Suprapubic skin (tissue), 3 donors: ENCODE measurements around the gene POLR1E.

Experiments used
- CTCF ChIP-seq, 2 donors: fragments of 200-600 bp in 1 of 2; fragments of 450-650 bp in 1 of 2; sonication (generic) in 1 of 2; IDR thresholded peaks; one replicate each; pipeline ENCODE4 v1.5.1; 2016 to 2019; ENCODE audit warnings: antibody characterized with exemption in 2 of 2, mild to moderate bottlenecking in 1 of 2, moderate library complexity in 1 of 2
- EP300 ChIP-seq: sonication (generic); formaldehyde crosslinking; IDR thresholded peaks from one replicate; pipeline ENCODE4 v1.6.1; 2017; ENCODE audit warnings: antibody characterized with exemption
- POLR2A ChIP-seq, 2 donors: fragments of 450-650 bp; IDR thresholded peaks; one replicate each; pipeline ENCODE4 v1.6.1; 2017; ENCODE audit warnings: antibody characterized with exemption in 2 of 2, mild to moderate bottlenecking in 2 of 2, moderate library complexity in 2 of 2

GRCh38 chr9:37497320-37497719, 11.6 kb downstream of the POLR1E start:
- no peak for TF ChIP-seq POLR2A (IDR thresholded peaks at IDR 0.05)
- TF ChIP-seq CTCF (IDR thresholded peaks at IDR 0.05) = no peak
- no peak for TF ChIP-seq EP300
